Measurements from ENCODE around the gene THADA.

The THADA gene

GRCh38 chr2:43233218-43234212, 362.3 kb downstream of the THADA start:
- DNase-seq = no peak

- no peak for DNase-seq
These were observed 364.6 kb downstream of the THADA start for GRCh38 chr2:43230951-43231827.

GRCh38 chr2:43230351-43230885, 365.4 kb downstream of the THADA start:
- DNase-seq = no peak

GRCh38 chr2:43228756-43229659, 366.8 kb downstream of the THADA start:
- peak; percentile 34 for DNase-seq

GRCh38 chr2:43228321-43228751, 367.5 kb downstream of the THADA start:
- DNase-seq = no peak

- DNase-seq = no peak
These were observed 368.0 kb downstream of the THADA start for GRCh38 chr2:43227830-43228281.

- peak; percentile 68 for DNase-seq
These were observed 368.6 kb downstream of the THADA start for GRCh38 chr2:43226955-43227829.

GRCh38 chr2:43226558-43226954, 369.3 kb downstream of the THADA start, which contains the start of gene ZFP36L2:
ZFP36L2 (minus strand) TSS chr2:43226606; CDS start chr2:43226315, 291 bp downstream.
- peak; percentile 98 for DNase-seq

- DNase-seq = peak; percentile 73
These were observed 369.9 kb downstream of the THADA start for GRCh38 chr2:43225788-43226557.

- peak; percentile 69 for DNase-seq
These were observed 370.6 kb downstream of the THADA start for GRCh38 chr2:43225093-43225787.

- DNase-seq = peak; percentile 49
These were observed 371.2 kb downstream of the THADA start for GRCh38 chr2:43224571-43225092.

- peak; percentile 84 for DNase-seq
These were observed 371.7 kb downstream of the THADA start for GRCh38 chr2:43224131-43224570.

- peak; percentile 56 for DNase-seq
These were observed 372.3 kb downstream of the THADA start for GRCh38 chr2:43223521-43224001.

- peak; percentile 21 for DNase-seq
These were observed 373.1 kb downstream of the THADA start for GRCh38 chr2:43222475-43223309.

GRCh38 chr2:43221763-43222474, 373.9 kb downstream of the THADA start:
- DNase-seq = peak; percentile 97

- DNase-seq = peak; percentile 97
These were observed 374.6 kb downstream of the THADA start for GRCh38 chr2:43221124-43221762.
